Spleen (tissue), 11 donors: Measurements from ENCODE around the gene KATNIP. TPM values are rescaled to one million over a fixed set of nuclear protein-coding genes. Genes with fewer than 3 reads are reported as not detected.

Source experiments
- DNase-seq: peaks from one replicate; pipeline ENCODE4 v3.0.0-alpha.2; 2020
- H3K27ac ChIP-seq, 8 donors: fragments of 200-600 bp; sonication (generic) in 7 of 8; 1 replicate in 4 of 8; 2 replicates in 4 of 8; pipeline versions ENCODE4 v1.5.0 to v1.8.0; 2016 to 2021; ENCODE audit warnings: inconsistent platforms in 4 of 8, mild to moderate bottlenecking in 4 of 8, moderate library complexity in 1 of 8
- H3K27me3 ChIP-seq, 7 donors: fragments of 200-600 bp; sonication (generic) in 6 of 7; replicated peaks in 1 of 7; 1 replicate in 4 of 7; 2 replicates in 3 of 7; pipeline versions ENCODE4 v1.5.0 to v1.8.0; 2016 to 2021; ENCODE audit warnings: inconsistent platforms in 3 of 7, mild to moderate bottlenecking in 1 of 7
- H3K36me3 ChIP-seq, 6 donors: fragments of 200-600 bp; sonication (generic) in 5 of 6; 1 replicate in 4 of 6; 2 replicates in 2 of 6; pipeline versions ENCODE4 v1.5.0 to v1.8.0; 2016 to 2021; ENCODE audit warnings: inconsistent platforms in 2 of 6
- H3K4me1 ChIP-seq, 6 donors: fragments of 200-600 bp; sonication (generic) in 5 of 6; 1 replicate in 3 of 6; 2 replicates in 3 of 6; pipeline versions ENCODE4 v1.5.0 to v1.8.0; 2016 to 2021; ENCODE audit warnings: inconsistent platforms in 3 of 6
- H3K4me3 ChIP-seq, 8 donors: fragments of 200-600 bp; sonication (generic) in 7 of 8; 1 replicate in 4 of 8; 2 replicates in 4 of 8; pipeline versions ENCODE4 v1.5.0 to v1.8.0; 2016 to 2021; ENCODE audit warnings: inconsistent platforms in 4 of 8, mild to moderate bottlenecking in 4 of 8, moderate library complexity in 2 of 8
- H3K9me3 ChIP-seq, 8 donors: fragments of 200-600 bp; sonication (generic) in 7 of 8; 1 replicate in 4 of 8; 2 replicates in 4 of 8; pipeline versions ENCODE4 v1.5.0 to v1.8.0; 2016 to 2021; ENCODE audit warnings: inconsistent platforms in 4 of 8
- CTCF ChIP-seq, 11 experiments: fragments of 200-600 bp in 7 of 11; fragments of 450-650 bp in 4 of 11; sonication (generic) in 4 of 11; IDR thresholded peaks in 8 of 11; conservative IDR thresholded peaks in 3 of 11; 1 replicate in 7 of 11; 2 replicates in 4 of 11; pipeline versions ENCODE4 v1.4.0 to v1.8.0; 2016 to 2021; ENCODE audit warnings: antibody characterized with exemption in 11 of 11, inconsistent platforms in 4 of 11, mild to moderate bottlenecking in 1 of 11
- POLR2A ChIP-seq, 3 donors: fragments of 450-650 bp; IDR thresholded peaks; one replicate each; pipeline ENCODE4 v1.5.1; 2017; ENCODE audit warnings: antibody characterized with exemption in 3 of 3, mild to moderate bottlenecking in 1 of 3
- POLR2AphosphoS5 ChIP-seq, 3 donors: sonication (generic); formaldehyde crosslinking; IDR thresholded peaks; one replicate each; pipeline ENCODE4 v1.5.1; 2017; ENCODE audit warnings: antibody characterized with exemption in 3 of 3
- WGBS, 5 donors: extraction: QIAGEN DNeasy Blood & Tissue Kit in 3 of 5; methylation state at CpG; one replicate each; pipeline versions ENCODE4 v1.1.5 to v1.1.7; 2013 to 2018; 5-methylcytosine and 5-hydroxymethylcytosine counted together
- intact Hi-C: fragments of 100-400 bp; cut with DNase I; formaldehyde crosslinking; loops from one replicate; pipeline ENCODE4 v1.15.0; 2023; ENCODE audit warnings: low total_unique reads
- polyA plus RNA-seq, 3 donors: library from polyadenylated mRNA; stranded (reverse); fragments of 200-250 nt; gene quantifications; one replicate each; pipeline ENCODE4 v1.2.1, GENCODE V29; 2013
- total RNA-seq, 7 donors: library from RNA; depleted of rRNA in 3 of 7; stranded (reverse); fragments of >200 nt in 3 of 7; fragmentation: NEBNext Ultra II Directional in 4 of 7; extraction: Animal tissue kit (Norgen Biotek cat#: 25700) in 4 of 7; gene quantifications; one replicate each; pipeline versions ENCODE4 v1.1.0 to v1.2.1, GENCODE V29; 2016 to 2021
- donor health status: healthy with polysubstance abuse.
- donor health status: DM: no; HTN: no; CAD: no; lungs with moderate emphysema.
- donor health status: DM: no; HTN: no; CAD: no.
- donor health status: Bipolar disorder and iron deficiency.
- donor health status: healthy.
- donor health status: DM: no; HTN: no; CAD: no.
- donor health status: DM: yes; HTN: yes; CAD: no.

KATNIP gene
- total and polyA plus RNA-seq, 10 donors, result 3.8 to 40.7 (median 30.0) TPM

GRCh38 chr16:27571433-27572326 is 21.7 kb downstream of the KATNIP start:
- intact Hi-C loops, result no loop called here
- no peaks in the 10 kb centered on the region for H3K9me3 ChIP-seq
- WGBS, 5 donors, result 90 to 97% (median 94%) methylated on average over 7 to 8 of the region's 8 CpGs
- peaks cover 0 to 23% (median 3%) of the 10 kb centered on the region in 6 donors for H3K36me3 ChIP-seq
- no peak overlapping the region for H3K4me3 ChIP-seq
- H3K4me1 ChIP-seq, result peaks cover 0 to 2% (median 0%) of the 10 kb centered on the region in 6 donors
- H3K27me3 ChIP-seq, result no peaks in the 10 kb centered on the region
- H3K27ac ChIP-seq, result no peak overlapping the region
- TF ChIP-seq POLR2AphosphoS5 (IDR thresholded peaks at IDR 0.05), result no peak
- TF ChIP-seq CTCF (IDR thresholded peaks at IDR 0.05 in 8 of 11, conservative IDR thresholded peaks at IDR 0.05 in 3 of 11), result no peak
- TF ChIP-seq POLR2A (IDR thresholded peaks at IDR 0.05), result no peak
- DNase-seq, result no peak

GRCh38 chr16:27572711-27573110 is 22.8 kb downstream of the KATNIP start:
- intact Hi-C loops, result no loop called here
- H3K9me3 ChIP-seq, result no peaks in the 10 kb centered on the region
- H3K4me3 ChIP-seq, result no peak overlapping the region
- TF ChIP-seq CTCF (IDR thresholded peaks at IDR 0.05 in 8 of 11, conservative IDR thresholded peaks at IDR 0.05 in 3 of 11) (no peak), POLR2A (IDR thresholded peaks at IDR 0.05) (no peak), POLR2AphosphoS5 (IDR thresholded peaks at IDR 0.05) (no peak)
- H3K36me3 ChIP-seq, result peaks cover 0 to 29% (median 3%) of the 10 kb centered on the region in 6 donors
- 81 to 92% (median 90%) methylated on average over 6 of the region's 6 CpGs for WGBS, 5 donors
- H3K27me3 ChIP-seq, result no peaks in the 10 kb centered on the region
- no peak for DNase-seq
- H3K4me1 ChIP-seq, result no peaks in the 10 kb centered on the region
- H3K27ac ChIP-seq, result no peak overlapping the region

- peaks cover 0 to 45% (median 3%) of the 10 kb centered on the region in 6 donors for H3K36me3 ChIP-seq
- no peak overlapping the region for H3K4me3 ChIP-seq
- intact Hi-C loops, result no loop called here
- no peak for TF ChIP-seq POLR2AphosphoS5 (IDR thresholded peaks at IDR 0.05)
- no peak for TF ChIP-seq POLR2A (IDR thresholded peaks at IDR 0.05)
- TF ChIP-seq CTCF (IDR thresholded peaks at IDR 0.05 in 8 of 11, conservative IDR thresholded peaks at IDR 0.05 in 3 of 11), result no peak
- no peak overlapping the region for H3K27ac ChIP-seq
- WGBS, 5 donors, result 73 to 80% (median 75%) methylated on average over 5 of the region's 5 CpGs
- DNase-seq, result no peak
- no peaks in the 10 kb centered on the region for H3K4me1 ChIP-seq
- H3K9me3 ChIP-seq, result no peaks in the 10 kb centered on the region
- no peaks in the 10 kb centered on the region for H3K27me3 ChIP-seq
Observed at GRCh38 chr16:27576729-27577128, 26.8 kb downstream of the KATNIP start.
